Endothelial cell of umbilical vein (primary cell): ENCODE measurements around the gene MYO18A. TPM values are rescaled to one million over a fixed set of nuclear protein-coding genes. Genes with fewer than 3 reads are reported as not detected.

Experiments
- BruUV-seq: library from RNA; stranded (reverse); fragments of 400-500 nt; replicated peaks from 2 replicates; lab custom pipeline; 2021; lab: Mats Ljungman, UMichigan
- CTCF ChIA-PET: fragments of 300-600, 350-600 bp; sonication (Branson Sonifier 250); formaldehyde crosslinking; loops from one replicate; lab custom pipeline; 2021; ENCODE audit warnings: antibody characterized with exemption, inconsistent platforms; lab: Charles Lee
- POLR2A ChIA-PET: fragments of 300-600, 350-600 bp; sonication (Branson Sonifier 250); formaldehyde crosslinking; loops from one replicate; lab custom pipeline; 2021; ENCODE audit warnings: antibody characterized with exemption, inconsistent platforms; lab: Charles Lee
- DNase-seq: peaks from one replicate; pipeline ENCODE4 v3.0.0-alpha.2; 2011; ENCODE audit warnings: low read depth, low spot score
- FAIRE-seq: peaks from 2 replicates; lab custom pipeline; 2011; peaks lifted over from hg19 to GRCh38; lab: Jason Lieb, UNC
- H2AFZ ChIP-seq: 2 replicates; pipeline ENCODE4 v1.6.0; 2012; ENCODE audit warnings: low read depth, low read length, control low read depth, inconsistent platforms
- H3K27ac ChIP-seq: 2 replicates; pipeline ENCODE4 v1.5.1; 2011; ENCODE audit warnings: low read depth, mild to moderate bottlenecking, control low read depth, low read length, moderate library complexity; ENCODE audit not compliant: insufficient read depth
- H3K27me3 ChIP-seq, 2 experiments: 2 replicates each; pipeline versions ENCODE4 v1.6.0 to v1.6.1; 2011; ENCODE audit warnings: low read length in 2 of 2, mixed read lengths in 1 of 2; ENCODE audit not compliant: control insufficient read depth in 2 of 2, insufficient read depth in 2 of 2
- H3K36me3 ChIP-seq, 2 experiments: 2 replicates in 1 of 2; 3 replicates in 1 of 2; pipeline ENCODE4 v1.5.1; 2011; ENCODE audit warnings: low read length in 2 of 2, mild to moderate bottlenecking in 1 of 2, moderate library complexity in 1 of 2; ENCODE audit not compliant: control insufficient read depth in 2 of 2, insufficient read depth in 2 of 2; ENCODE audit errors: extremely low read depth in 1 of 2
- H3K4me1 ChIP-seq: 3 replicates; pipeline ENCODE4 v1.5.1; 2011; ENCODE audit warnings: mild to moderate bottlenecking, low read length; ENCODE audit not compliant: control insufficient read depth, insufficient read depth; ENCODE audit errors: extremely low read depth
- H3K4me2 ChIP-seq: 2 replicates; pipeline ENCODE4 v1.6.1; 2011; ENCODE audit warnings: low read length, control low read depth, mixed read lengths; ENCODE audit not compliant: insufficient read depth
- H3K4me3 ChIP-seq, 3 experiments: fragments of 200-600 bp in 1 of 3; sonication (generic), shearing (Covaris generic) in 1 of 3; replicated peaks in 1 of 3; 2 replicates each; pipeline ENCODE4 v1.5.1; 2011 to 2016; ENCODE audit warnings: control low read depth in 3 of 3, low read length in 3 of 3, mild to moderate bottlenecking in 2 of 3, inconsistent platforms in 1 of 3, low read depth in 1 of 3, moderate library complexity in 1 of 3; ENCODE audit not compliant: insufficient read depth in 1 of 3
- H3K79me2 ChIP-seq: 2 replicates; pipeline ENCODE4 v1.6.0; 2012; ENCODE audit warnings: low read length, inconsistent platforms; ENCODE audit not compliant: control insufficient read depth, insufficient read depth
- H3K9ac ChIP-seq: replicated peaks from 2 replicates; pipeline ENCODE3; 2011; ENCODE audit warnings: low read length, control low read depth; ENCODE audit not compliant: insufficient read depth; ENCODE audit errors: extremely low read depth
- H3K9me1 ChIP-seq: replicated peaks from 3 replicates; pipeline ENCODE4 v1.6.0; 2011; ENCODE audit warnings: mild to moderate bottlenecking, low read length; ENCODE audit not compliant: control insufficient read depth, insufficient read depth; ENCODE audit errors: extremely low read depth
- H3K9me3 ChIP-seq: replicated peaks from 2 replicates; pipeline ENCODE4 v1.5.1; 2012; ENCODE audit warnings: low read length, inconsistent platforms; ENCODE audit not compliant: control insufficient read depth, insufficient read depth
- H4K20me1 ChIP-seq: replicated peaks from 2 replicates; pipeline ENCODE3; 2011; ENCODE audit warnings: mild to moderate bottlenecking, low read length; ENCODE audit not compliant: control insufficient read depth, insufficient read depth; ENCODE audit errors: extremely low read depth
- EZH2 ChIP-seq: IDR thresholded peaks from 2 replicates; pipeline ENCODE4 v1.6.1; 2012; ENCODE audit warnings: borderline replicate concordance, low read depth, mild to moderate bottlenecking, moderate library complexity, low read length, inconsistent platforms; ENCODE audit not compliant: severe bottlenecking
- FOS ChIP-seq: IDR thresholded peaks from 2 replicates; pipeline ENCODE4 v1.6.1; 2011; ENCODE audit warnings: mild to moderate bottlenecking, low read length, moderate library complexity, borderline replicate concordance; ENCODE audit not compliant: insufficient read depth
- GATA2 ChIP-seq: IDR thresholded peaks from 2 replicates; pipeline ENCODE4 v1.7.0; 2011; ENCODE audit warnings: low read depth, mild to moderate bottlenecking, moderate library complexity, mixed read lengths, low read length; ENCODE audit not compliant: insufficient read length, insufficient read depth
- JUN ChIP-seq: IDR thresholded peaks from 2 replicates; pipeline ENCODE4 v1.6.1; 2011; ENCODE audit warnings: borderline replicate concordance, low read depth; ENCODE audit not compliant: insufficient read length, insufficient read depth
- MYC ChIP-seq: IDR thresholded peaks from one replicate; pipeline ENCODE4 v1.6.1; 2011; ENCODE audit warnings: mild to moderate bottlenecking, low read depth, low read length
- POLR2A ChIP-seq: IDR thresholded peaks from 2 replicates; pipeline ENCODE4 v1.6.1; 2012; ENCODE audit warnings: low read depth, mild to moderate bottlenecking, control low read depth, low read length
- POLR2AphosphoS5 ChIP-seq: IDR thresholded peaks from 2 replicates; pipeline ENCODE4 v1.6.1; 2012; ENCODE audit warnings: low read depth, mild to moderate bottlenecking, control low read depth, low read length, moderate library complexity; ENCODE audit not compliant: insufficient read depth
- dilution Hi-C: fragments of 300-500 bp; cut with MboI; formaldehyde crosslinking; loops from one replicate; pipeline ENCODE4 v1.15.0; 2019; ENCODE audit warnings: low sequenced_read_pairs; ENCODE audit not compliant: extremely low pct_ligation_motif_present
- intact Hi-C: fragments of 100-400 bp; cut with micrococcal nuclease; formaldehyde crosslinking; loops from one replicate; pipeline ENCODE4 v1.10.0; 2022
- polyA plus RNA-seq, 4 experiments: library from polyadenylated mRNA; depleted of rRNA in 3 of 4; stranded (reverse) in 3 of 4; unstranded in 1 of 4; fragments of >200 nt; gene quantifications; 2 replicates each; pipeline versions ENCODE4 v1.2.1 to v1.2.3, GENCODE V29; 2011 to 2012; ENCODE audit warnings: missing spikeins in 1 of 4
- total RNA-seq: library from RNA; stranded (reverse); gene quantifications from 2 replicates; pipeline ENCODE4 v1.2.3, GENCODE V29; 2021
- TF ChIP-seq, protein P1 (sequence below): IDR thresholded peaks from 2 replicates; pipeline ENCODE4 v1.6.1; 2011; ENCODE audit not compliant: insufficient read depth, insufficient read length
- TF ChIP-seq, protein P2 (sequence below), 2 donors: IDR thresholded peaks; 1 replicate in 1 of 2; 2 replicates in 1 of 2; pipeline ENCODE4 v1.5.1; 2011; ENCODE audit warnings: low read length in 2 of 2, mild to moderate bottlenecking in 2 of 2, moderate library complexity in 2 of 2, control low read depth in 1 of 2, inconsistent platforms in 1 of 2, low read depth in 1 of 2; ENCODE audit not compliant: insufficient read depth in 1 of 2; ENCODE audit errors: extremely low read depth in 1 of 2

Gene MYO18A
- total and polyA plus RNA-seq, 2 donors (not counting 3 experiments of a cell fraction or from before 2014, with no cell fraction given) = 3.9 to 28.3 TPM

- H4K20me1 ChIP-seq = no peaks in the 10 kb centered on the region
- no peaks in the 10 kb centered on the region for H3K27me3 ChIP-seq
- DNase-seq = no peak
- dilution Hi-C loops = no loop called here
- no peak overlapping the region for H3K9ac ChIP-seq
- no peaks in the 10 kb centered on the region for H3K79me2 ChIP-seq
- no peak overlapping the region for H3K4me2 ChIP-seq
- no peak overlapping the region for H2AFZ ChIP-seq
- FAIRE-seq = no peak
- no TSS peak for BruUV-seq
- H3K36me3 ChIP-seq = peaks cover 0 to 2% of the 10 kb centered on the region in 2 experiments
- H3K9me3 ChIP-seq = no peaks in the 10 kb centered on the region
- POLR2A ChIA-PET = no interaction called here
- intact Hi-C loops = no loop called here
- TF ChIP-seq, protein P1, sequence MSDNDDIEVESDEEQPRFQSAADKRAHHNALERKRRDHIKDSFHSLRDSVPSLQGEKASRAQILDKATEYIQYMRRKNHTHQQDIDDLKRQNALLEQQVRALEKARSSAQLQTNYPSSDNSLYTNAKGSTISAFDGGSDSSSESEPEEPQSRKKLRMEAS = no peak
- TF ChIP-seq POLR2A = no peak
- TF ChIP-seq, protein P2, sequence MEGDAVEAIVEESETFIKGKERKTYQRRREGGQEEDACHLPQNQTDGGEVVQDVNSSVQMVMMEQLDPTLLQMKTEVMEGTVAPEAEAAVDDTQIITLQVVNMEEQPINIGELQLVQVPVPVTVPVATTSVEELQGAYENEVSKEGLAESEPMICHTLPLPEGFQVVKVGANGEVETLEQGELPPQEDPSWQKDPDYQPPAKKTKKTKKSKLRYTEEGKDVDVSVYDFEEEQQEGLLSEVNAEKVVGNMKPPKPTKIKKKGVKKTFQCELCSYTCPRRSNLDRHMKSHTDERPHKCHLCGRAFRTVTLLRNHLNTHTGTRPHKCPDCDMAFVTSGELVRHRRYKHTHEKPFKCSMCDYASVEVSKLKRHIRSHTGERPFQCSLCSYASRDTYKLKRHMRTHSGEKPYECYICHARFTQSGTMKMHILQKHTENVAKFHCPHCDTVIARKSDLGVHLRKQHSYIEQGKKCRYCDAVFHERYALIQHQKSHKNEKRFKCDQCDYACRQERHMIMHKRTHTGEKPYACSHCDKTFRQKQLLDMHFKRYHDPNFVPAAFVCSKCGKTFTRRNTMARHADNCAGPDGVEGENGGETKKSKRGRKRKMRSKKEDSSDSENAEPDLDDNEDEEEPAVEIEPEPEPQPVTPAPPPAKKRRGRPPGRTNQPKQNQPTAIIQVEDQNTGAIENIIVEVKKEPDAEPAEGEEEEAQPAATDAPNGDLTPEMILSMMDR (IDR thresholded peaks at IDR 0.05; ENCODE audit: extremely low read depth in 1 of 2, insufficient read depth in 1 of 2, low read depth in 1 of 2, low read length in 2 of 2) = no peak
- TF ChIP-seq EZH2 = no peak
- no peak for TF ChIP-seq JUN
- TF ChIP-seq MYC = no peak
- no peak for TF ChIP-seq POLR2AphosphoS5
- TF ChIP-seq GATA2 = no peak
- no peak for TF ChIP-seq FOS
- no peaks in the 10 kb centered on the region for H3K9me1 ChIP-seq
- no peaks in the 10 kb centered on the region for H3K4me1 ChIP-seq
- H3K4me3 ChIP-seq = no peak overlapping the region
- H3K27ac ChIP-seq = no peak overlapping the region
- CTCF ChIA-PET = interaction anchor here (3.0 to 3.8 kb wide), 4 partner anchors 10 to 165 kb away, joined by 25 to 329 read pairs (median 109); no protein-coding TSS in a partner anchor
These were observed 53.8 kb downstream of the MYO18A start for GRCh38 chr17:29126268-29126930.
